Loucy (cell line): ENCODE measurements around the gene SPIC.
A peak's percentile ranks its signal among the peaks of the same experiment; 100 is the strongest.
"Not testable (repeated sequence)": the region's sequence is repeated elsewhere in the genome, so short reads cannot be mapped to it uniquely, and the experiment has no call there.

Source experiments
- H2AFZ ChIP-seq: fragments of 200-600 bp; sonication (generic); 2 replicates; pipeline ENCODE4 v1.6.0; 2016; ENCODE audit warnings: antibody characterized with exemption, mild to moderate bottlenecking, low read length, moderate library complexity
- H3F3A ChIP-seq: fragments of 200-600 bp; 2 replicates; pipeline ENCODE4 v1.6.0; 2016; ENCODE audit warnings: antibody characterized with exemption, low read depth, mild to moderate bottlenecking
- H3K27me3 ChIP-seq: fragments of 200-600 bp; sonication (generic); 2 replicates; pipeline ENCODE4 v1.6.1; 2014; ENCODE audit warnings: low read length, mild to moderate bottlenecking; ENCODE audit not compliant: insufficient read depth, poor library complexity, severe bottlenecking
- H3K36me3 ChIP-seq: fragments of 200-600 bp; sonication (generic); 2 replicates; pipeline ENCODE4 v1.6.1; 2016; ENCODE audit warnings: low read length; ENCODE audit not compliant: insufficient read depth
- H3K4me1 ChIP-seq: fragments of 200-600 bp; sonication (generic); 2 replicates; pipeline ENCODE4 v1.5.1; 2014; ENCODE audit warnings: low read length, mild to moderate bottlenecking; ENCODE audit not compliant: insufficient read depth, poor library complexity, severe bottlenecking
- H3K4me2 ChIP-seq: fragments of 200-600 bp; sonication (generic); 2 replicates; pipeline ENCODE4 v1.6.0; 2014; ENCODE audit warnings: antibody characterized with exemption, low read length, low read depth, mild to moderate bottlenecking; ENCODE audit not compliant: poor library complexity, severe bottlenecking
- H3K4me3 ChIP-seq: fragments of 200-600 bp; sonication (generic); 2 replicates; pipeline ENCODE4 v1.5.1; 2014; ENCODE audit warnings: low read length, mild to moderate bottlenecking, mixed read lengths; ENCODE audit not compliant: poor library complexity, severe bottlenecking
- H3K79me2 ChIP-seq: fragments of 200-600 bp; sonication (generic); 2 replicates; pipeline ENCODE4 v1.6.1; 2014; ENCODE audit warnings: low read length; ENCODE audit not compliant: insufficient read depth
- H3K9ac ChIP-seq: fragments of 200-600 bp; sonication (generic); 2 replicates; pipeline ENCODE4 v1.6.0; 2014; ENCODE audit warnings: mild to moderate bottlenecking, low read depth, low read length, moderate library complexity; ENCODE audit not compliant: poor library complexity, severe bottlenecking
- H3K9me2 ChIP-seq: fragments of 200-600 bp; sonication (generic); replicated peaks from 2 replicates; pipeline ENCODE4 v1.6.1; 2016; ENCODE audit warnings: low read depth, low read length, mixed read lengths
- H3K9me3 ChIP-seq: fragments of 200-600 bp; sonication (generic); 2 replicates; pipeline ENCODE4 v1.6.1; 2014; ENCODE audit warnings: mild to moderate bottlenecking, antibody characterized with exemption, low read length, low read depth; ENCODE audit not compliant: insufficient read depth
- H4K20me1 ChIP-seq: fragments of 200-600 bp; sonication (generic); 2 replicates; pipeline ENCODE4 v1.6.0; 2014; ENCODE audit warnings: antibody characterized with exemption, low read length, mild to moderate bottlenecking; ENCODE audit not compliant: insufficient read depth, poor library complexity, severe bottlenecking
- CTCF ChIP-seq: fragments of 200-600 bp; sonication (generic); conservative IDR thresholded peaks from 2 replicates; pipeline ENCODE4 v1.5.1; 2014; ENCODE audit warnings: mild to moderate bottlenecking, antibody characterized with exemption, low read length
- EZH2phosphoT487 ChIP-seq: fragments of 200-600 bp; IDR thresholded peaks from 2 replicates; pipeline ENCODE4 v1.6.1; 2018; ENCODE audit warnings: antibody characterized with exemption, mild to moderate bottlenecking, moderate library complexity, borderline replicate concordance

SPIC gene

DNA sequence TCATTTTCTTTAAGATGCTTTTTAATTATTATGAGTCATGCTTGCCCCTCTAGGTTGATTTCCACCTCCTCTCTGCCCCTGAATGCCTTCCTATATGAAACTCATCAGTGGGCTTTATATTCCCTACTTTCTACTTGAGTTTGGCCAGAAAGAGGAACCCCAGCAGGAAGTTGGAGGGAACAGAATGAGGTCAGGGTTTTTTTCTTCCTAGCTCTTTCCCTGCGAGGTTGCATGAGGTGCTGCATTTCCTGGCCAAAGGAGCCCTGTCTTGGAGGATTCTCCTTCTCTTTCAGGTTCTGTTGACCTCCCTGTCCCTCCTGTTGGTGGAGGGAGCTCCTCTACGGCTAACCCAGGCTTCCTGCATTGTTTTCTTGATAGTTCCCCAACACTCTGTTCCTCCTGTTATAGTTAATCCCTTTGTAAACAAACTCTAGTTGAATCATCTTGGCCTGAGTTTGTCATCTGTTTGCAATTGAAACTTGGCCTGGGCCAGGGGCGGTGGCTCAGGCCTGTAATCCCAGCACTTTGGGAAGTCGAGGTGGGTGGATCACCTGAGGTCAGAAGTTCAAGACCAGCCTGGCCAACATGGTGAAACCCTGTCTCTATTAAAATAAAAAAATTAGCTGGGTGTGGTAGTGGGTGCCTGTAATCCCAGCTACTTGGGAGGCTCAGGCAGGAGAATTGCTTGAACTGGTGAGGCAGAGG, 15.3 kb upstream of the SPIC start:
- Histone ChIP-seq H2AFZ (peak overlapping the region; percentile 43; the same call in 1 of the 2 replicates), H3K36me3 (no peaks in the 10 kb centered on the region), H3K9me2 (no peaks in the 10 kb centered on the region), H3K79me2 (no peaks in the 10 kb centered on the region), H4K20me1 (no peaks in the 10 kb centered on the region), H3K4me3 (no peak overlapping the region), H3K4me1 (no peaks in the 10 kb centered on the region), H3K9ac (no peak overlapping the region), H3K4me2 (no peak overlapping the region), H3K27me3 (no peaks in the 10 kb centered on the region), H3K9me3 (no peaks in the 10 kb centered on the region), H3F3A (no peaks in the 10 kb centered on the region)
- TF ChIP-seq CTCF (no peak), EZH2phosphoT487 (no peak)

DNA sequence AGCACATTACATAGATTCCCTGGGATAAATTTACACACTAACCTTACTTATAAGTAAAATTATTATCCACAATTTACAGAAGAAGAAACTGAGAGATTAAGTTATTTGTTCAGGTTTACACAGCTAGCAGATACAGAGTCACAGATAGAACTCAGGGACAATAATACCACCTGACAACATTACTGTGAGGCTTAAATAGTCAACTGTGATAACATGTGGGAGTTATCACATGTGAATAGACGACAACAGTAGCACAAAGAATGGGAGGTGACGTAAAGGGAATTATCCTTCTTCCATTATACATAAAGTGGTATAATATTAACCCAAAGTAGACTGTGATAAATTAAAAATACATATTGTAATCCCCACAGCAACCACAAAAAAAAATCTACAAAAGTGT, 6.2 kb upstream of the SPIC start:
- H3K4me1 ChIP-seq, result no peaks in the 10 kb centered on the region
- H3K79me2 ChIP-seq, result no peaks in the 10 kb centered on the region
- H3F3A ChIP-seq, result no peaks in the 10 kb centered on the region
- no peaks in the 10 kb centered on the region for H3K9me2 ChIP-seq
- no peak overlapping the region for H3K9ac ChIP-seq
- no peaks in the 10 kb centered on the region for H3K36me3 ChIP-seq
- no peak overlapping the region for H2AFZ ChIP-seq
- no peak overlapping the region for H3K4me3 ChIP-seq
- H3K4me2 ChIP-seq, result no peak overlapping the region
- H3K27me3 ChIP-seq, result no peaks in the 10 kb centered on the region
- H4K20me1 ChIP-seq, result no peaks in the 10 kb centered on the region
- TF ChIP-seq EZH2phosphoT487, result no peak
- TF ChIP-seq CTCF, result no peak
- no peaks in the 10 kb centered on the region for H3K9me3 ChIP-seq

GRCh38 chr12:101470939-101471338, 4.2 kb upstream of the SPIC start:
- TF ChIP-seq EZH2phosphoT487 (no peak), CTCF (no peak)
- no peak overlapping the region for H3K4me2 ChIP-seq
- no peaks in the 10 kb centered on the region for H3F3A ChIP-seq
- no peaks in the 10 kb centered on the region for H3K36me3 ChIP-seq
- no peaks in the 10 kb centered on the region for H3K4me1 ChIP-seq
- H4K20me1 ChIP-seq, result no peaks in the 10 kb centered on the region
- H3K9ac ChIP-seq, result no peak overlapping the region
- H3K9me2 ChIP-seq, result no peaks in the 10 kb centered on the region
- no peak overlapping the region for H3K4me3 ChIP-seq
- H2AFZ ChIP-seq, result no peak overlapping the region
- H3K27me3 ChIP-seq, result no peaks in the 10 kb centered on the region
- no peaks in the 10 kb centered on the region for H3K79me2 ChIP-seq
- H3K9me3 ChIP-seq, result no peaks in the 10 kb centered on the region

DNA sequence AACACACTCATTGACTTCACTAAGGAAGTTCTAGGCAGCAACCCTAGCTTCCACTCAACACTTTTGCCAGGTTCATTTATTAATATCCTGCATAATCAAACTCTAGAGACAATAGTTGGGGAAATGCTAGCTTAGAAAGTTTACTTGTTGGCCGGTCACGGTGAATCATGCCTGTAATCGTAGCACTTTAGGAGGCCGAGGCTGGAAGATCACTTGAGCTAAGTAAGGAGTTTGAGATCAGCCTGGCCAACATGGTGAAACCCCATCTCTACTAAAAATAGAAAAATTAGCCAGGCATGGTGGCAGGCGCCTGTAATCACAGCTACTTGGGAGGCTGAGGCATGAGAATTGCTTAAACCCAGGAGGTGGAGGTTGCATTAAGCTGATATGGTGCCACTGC, 3.3 kb upstream of the SPIC start:
- not testable (repeated sequence) for H3K9me2 ChIP-seq, H3K4me2 ChIP-seq, H3K4me3 ChIP-seq, H3K9me3 ChIP-seq, H3K4me1 ChIP-seq, H3K36me3 ChIP-seq, H3F3A ChIP-seq, H2AFZ ChIP-seq, H4K20me1 ChIP-seq, H3K9ac ChIP-seq, H3K27me3 ChIP-seq, H3K79me2 ChIP-seq
